GM12878 (cell line): ENCODE results near the gene PSMA8. TPM values are rescaled to one million over a fixed set of nuclear protein-coding genes. Genes with fewer than 3 reads are reported as not detected.
A peak's percentile ranks its signal among the peaks of the same experiment; 100 is the strongest.

Source experiments
- ASH2L ChIP-seq: fragments of 300-600, 200-600 bp; sonication (generic); IDR thresholded peaks from 2 replicates; pipeline ENCODE4 v1.6.1; 2017; ENCODE audit warnings: low read depth, mild to moderate bottlenecking, borderline replicate concordance
- BMI1 ChIP-seq: fragments of 450-650 bp; IDR thresholded peaks from 2 replicates; pipeline ENCODE4 v1.6.1; 2016; ENCODE audit warnings: mild to moderate bottlenecking, moderate library complexity, borderline replicate concordance
- CHD1 ChIP-seq: IDR thresholded peaks from 2 replicates; pipeline ENCODE4 v1.6.1; 2012; ENCODE audit warnings: low read depth, low read length, improper control_type of control experiment
- CHD2 ChIP-seq: IDR thresholded peaks from 2 replicates; pipeline ENCODE4 v1.6.1; 2011; ENCODE audit warnings: low read depth, low read length, improper control_type of control experiment, borderline replicate concordance
- E2F4 ChIP-seq: IDR thresholded peaks from 2 replicates; pipeline ENCODE4 v1.6.1; 2012; ENCODE audit warnings: low read depth, low read length, improper control_type of control experiment
- EP300 ChIP-seq, 2 experiments: fragments of 150-350 bp in 1 of 2; IDR thresholded peaks; 2 replicates each; pipeline ENCODE4 v1.6.1; 2011 to 2012; ENCODE audit warnings: low read depth in 2 of 2, low read length in 2 of 2, borderline replicate concordance in 1 of 2, improper control_type of control experiment in 1 of 2, inconsistent platforms in 1 of 2; ENCODE audit not compliant: control insufficient read depth in 1 of 2
- FOS ChIP-seq: IDR thresholded peaks from 3 replicates; pipeline ENCODE4 v1.6.1; 2011; ENCODE audit warnings: borderline replicate concordance; ENCODE audit not compliant: insufficient read length; ENCODE audit errors: extremely low read depth
- GATAD2B ChIP-seq: fragments of 450-650 bp; conservative IDR thresholded peaks from 2 replicates; pipeline ENCODE4 v1.6.1; 2017; ENCODE audit warnings: low read depth, mild to moderate bottlenecking, moderate library complexity
- MYB ChIP-seq: fragments of 150-350 bp; IDR thresholded peaks from 2 replicates; pipeline ENCODE4 v1.6.1; 2014; ENCODE audit warnings: mild to moderate bottlenecking, low read depth, low read length, borderline replicate concordance
- MYC ChIP-seq: IDR thresholded peaks from 2 replicates; pipeline ENCODE4 v1.6.1; 2011; ENCODE audit warnings: mild to moderate bottlenecking, low read length, moderate library complexity, inconsistent platforms; ENCODE audit not compliant: insufficient read depth, insufficient replicate concordance, insufficient read length, severe bottlenecking
- POLR2AphosphoS5 ChIP-seq: IDR thresholded peaks from 2 replicates; pipeline ENCODE4 v1.6.1; 2011; ENCODE audit warnings: mild to moderate bottlenecking, low read length, inconsistent platforms
- RAD21 ChIP-seq: IDR thresholded peaks from 2 replicates; pipeline ENCODE4 v1.6.1; 2011; ENCODE audit warnings: mild to moderate bottlenecking, low read depth, low read length, moderate library complexity; ENCODE audit not compliant: insufficient read depth
- SMAD5 ChIP-seq: IDR thresholded peaks from 2 replicates; pipeline ENCODE4 v1.6.1; 2016; ENCODE audit warnings: antibody characterized with exemption, low read depth
- SUZ12 ChIP-seq: fragments of 200-600 bp; sonication (generic); IDR thresholded peaks from one replicate; pipeline ENCODE4 v1.6.1; 2018; ENCODE audit warnings: antibody characterized with exemption, mild to moderate bottlenecking; ENCODE audit not compliant: unreplicated experiment
- TAF1 ChIP-seq: IDR thresholded peaks from 2 replicates; pipeline ENCODE4 v1.6.1; 2011; ENCODE audit warnings: mild to moderate bottlenecking, low read depth, low read length, borderline replicate concordance
- TCF12 ChIP-seq: IDR thresholded peaks from 2 replicates; pipeline ENCODE4 v1.6.1; 2011; ENCODE audit warnings: low read depth, mild to moderate bottlenecking, low read length
- TCF7 ChIP-seq: IDR thresholded peaks from 2 replicates; pipeline ENCODE4 v1.6.1; 2014; ENCODE audit warnings: antibody characterized with exemption, borderline replicate concordance
- YY1 ChIP-seq: IDR thresholded peaks from 2 replicates; pipeline ENCODE4 v1.6.1; 2011; ENCODE audit warnings: low read depth, mild to moderate bottlenecking, low read length
- ZNF217 ChIP-seq: fragments of 450-650 bp; IDR thresholded peaks from 2 replicates; pipeline ENCODE4 v1.6.1; 2017; ENCODE audit warnings: antibody characterized with exemption, mild to moderate bottlenecking
- ZNF24 ChIP-seq: fragments of 450-650 bp; IDR thresholded peaks from 2 replicates; pipeline ENCODE4 v1.6.1; 2017; ENCODE audit warnings: antibody characterized with exemption, mild to moderate bottlenecking
- ZSCAN29 ChIP-seq: fragments of 450-650 bp; IDR thresholded peaks from 2 replicates; pipeline ENCODE4 v1.6.1; 2017; ENCODE audit warnings: mild to moderate bottlenecking, moderate library complexity
- polyA plus RNA-seq, 11 experiments: library from polyadenylated mRNA; depleted of rRNA in 4 of 11; unstranded in 6 of 11; stranded (reverse) in 5 of 11; fragments of >200 nt; fragmentation: Nextera tagmentation in 4 of 11; fragmentation: Illumina TruSeq in 1 of 11; extraction: Ambion mirVana in 4 of 11; extraction: Trizol in 1 of 11; gene quantifications; 1 replicate in 1 of 11; 2 replicates in 10 of 11; pipeline versions ENCODE4 v1.2.1 to v1.2.3, GENCODE V29; 2011 to 2016; ENCODE audit warnings: inconsistent platforms in 2 of 11, missing spikeins in 2 of 11, low read depth in 1 of 11
- total RNA-seq, 4 experiments: library from RNA; depleted of rRNA in 3 of 4; stranded (reverse); fragments of >200 nt in 3 of 4; fragmentation: Illumina TruSeq in 1 of 4; extraction: Trizol in 1 of 4; gene quantifications; 2 replicates each; pipeline versions ENCODE4 v1.2.1 to v1.2.3, GENCODE V29; 2013 to 2021
- TF ChIP-seq, protein P1 (sequence below): fragments of 150-350 bp; IDR thresholded peaks from 2 replicates; pipeline ENCODE4 v1.6.1; 2016; ENCODE audit warnings: low read depth, low read length
- TF ChIP-seq, protein P2 (sequence below): IDR thresholded peaks from 2 replicates; pipeline ENCODE4 v1.6.1; 2011; ENCODE audit warnings: mild to moderate bottlenecking, low read depth, low read length, moderate library complexity; ENCODE audit not compliant: insufficient replicate concordance
- TF ChIP-seq, protein P3 (sequence below): IDR thresholded peaks from 2 replicates; pipeline ENCODE4 v1.6.1; 2012; ENCODE audit warnings: low read depth, low read length, improper control_type of control experiment

Gene PSMA8
- total and polyA plus RNA-seq, 10 of the 15 experiments (the other 5 are each of a cell fraction or from before 2014, with no cell fraction given), result 0.07 to 0.15 (median 0.09) TPM; not detected in 6

DNA sequence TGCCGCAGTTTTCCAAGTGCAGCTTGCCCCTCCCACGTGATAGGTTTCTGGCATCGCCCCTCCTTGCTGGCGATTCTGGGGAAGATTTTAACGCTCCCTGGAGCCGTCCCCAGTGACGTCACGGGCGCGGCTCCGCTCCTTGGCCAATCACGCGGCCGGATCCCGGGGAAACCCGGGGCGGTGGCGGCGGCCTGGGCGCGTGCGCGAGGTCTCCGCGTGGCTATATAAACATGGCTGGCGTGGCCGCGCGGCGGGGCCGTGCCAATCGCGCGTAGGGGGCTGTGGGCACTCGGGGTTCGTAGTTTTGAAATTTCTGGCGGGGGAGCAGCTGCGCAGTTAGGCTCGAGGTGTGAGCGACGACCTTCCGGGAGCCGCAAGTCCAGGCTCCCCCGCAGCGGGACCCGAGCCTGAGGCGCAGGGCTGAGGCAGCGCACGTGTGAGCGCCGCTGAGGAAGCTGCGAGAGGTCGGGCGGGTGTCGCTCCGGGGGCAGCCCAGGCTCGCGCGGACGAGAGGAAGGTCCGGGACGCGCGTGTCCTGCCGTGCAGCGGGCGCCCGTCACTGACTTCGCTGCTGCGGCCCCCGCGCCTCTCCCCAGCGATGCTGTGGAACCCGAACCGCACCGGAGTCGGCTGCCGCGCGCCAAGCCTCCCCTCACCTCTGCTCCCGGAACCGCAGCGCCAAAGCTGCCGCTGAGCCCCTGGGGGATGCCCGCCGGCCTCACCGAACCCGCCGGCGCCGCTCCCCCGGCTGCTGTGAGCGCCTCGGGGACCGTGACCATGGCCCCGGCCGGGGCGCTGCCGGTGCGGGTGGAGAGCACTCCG, 92.8 kb downstream of the PSMA8 start, which contains the start of gene TAF4B (continued):
- TF ChIP-seq ZNF217, result no peak; the same call in 1 of the 2 replicates
- 0 out of 2 replicates have a peak, but pooled peaks have one; percentile 39 for TF ChIP-seq SMAD5
- TF ChIP-seq GATAD2B, result peak; percentile 80
- peak; percentile 77 for TF ChIP-seq E2F4
- no peak for TF ChIP-seq EP300 (IDR thresholded peaks at IDR 0.05; ENCODE audit: borderline replicate concordance in 1 of 2, control insufficient read depth in 1 of 2, low read depth in 2 of 2, low read length in 2 of 2)
- TF ChIP-seq, protein P1, sequence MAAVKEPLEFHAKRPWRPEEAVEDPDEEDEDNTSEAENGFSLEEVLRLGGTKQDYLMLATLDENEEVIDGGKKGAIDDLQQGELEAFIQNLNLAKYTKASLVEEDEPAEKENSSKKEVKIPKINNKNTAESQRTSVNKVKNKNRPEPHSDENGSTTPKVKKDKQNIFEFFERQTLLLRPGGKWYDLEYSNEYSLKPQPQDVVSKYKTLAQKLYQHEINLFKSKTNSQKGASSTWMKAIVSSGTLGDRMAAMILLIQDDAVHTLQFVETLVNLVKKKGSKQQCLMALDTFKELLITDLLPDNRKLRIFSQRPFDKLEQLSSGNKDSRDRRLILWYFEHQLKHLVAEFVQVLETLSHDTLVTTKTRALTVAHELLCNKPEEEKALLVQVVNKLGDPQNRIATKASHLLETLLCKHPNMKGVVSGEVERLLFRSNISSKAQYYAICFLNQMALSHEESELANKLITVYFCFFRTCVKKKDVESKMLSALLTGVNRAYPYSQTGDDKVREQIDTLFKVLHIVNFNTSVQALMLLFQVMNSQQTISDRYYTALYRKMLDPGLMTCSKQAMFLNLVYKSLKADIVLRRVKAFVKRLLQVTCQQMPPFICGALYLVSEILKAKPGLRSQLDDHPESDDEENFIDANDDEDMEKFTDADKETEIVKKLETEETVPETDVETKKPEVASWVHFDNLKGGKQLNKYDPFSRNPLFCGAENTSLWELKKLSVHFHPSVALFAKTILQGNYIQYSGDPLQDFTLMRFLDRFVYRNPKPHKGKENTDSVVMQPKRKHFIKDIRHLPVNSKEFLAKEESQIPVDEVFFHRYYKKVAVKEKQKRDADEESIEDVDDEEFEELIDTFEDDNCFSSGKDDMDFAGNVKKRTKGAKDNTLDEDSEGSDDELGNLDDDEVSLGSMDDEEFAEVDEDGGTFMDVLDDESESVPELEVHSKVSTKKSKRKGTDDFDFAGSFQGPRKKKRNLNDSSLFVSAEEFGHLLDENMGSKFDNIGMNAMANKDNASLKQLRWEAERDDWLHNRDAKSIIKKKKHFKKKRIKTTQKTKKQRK, result no peak
- no peak for TF ChIP-seq FOS
- TF ChIP-seq BMI1, result no peak
- TF ChIP-seq MYC, result peak; percentile 85
- TF ChIP-seq RAD21, result no peak
- peak; percentile 75; the same call in 1 of the 2 replicates for TF ChIP-seq ASH2L
- no peak for TF ChIP-seq MYB
- TF ChIP-seq, protein P2, sequence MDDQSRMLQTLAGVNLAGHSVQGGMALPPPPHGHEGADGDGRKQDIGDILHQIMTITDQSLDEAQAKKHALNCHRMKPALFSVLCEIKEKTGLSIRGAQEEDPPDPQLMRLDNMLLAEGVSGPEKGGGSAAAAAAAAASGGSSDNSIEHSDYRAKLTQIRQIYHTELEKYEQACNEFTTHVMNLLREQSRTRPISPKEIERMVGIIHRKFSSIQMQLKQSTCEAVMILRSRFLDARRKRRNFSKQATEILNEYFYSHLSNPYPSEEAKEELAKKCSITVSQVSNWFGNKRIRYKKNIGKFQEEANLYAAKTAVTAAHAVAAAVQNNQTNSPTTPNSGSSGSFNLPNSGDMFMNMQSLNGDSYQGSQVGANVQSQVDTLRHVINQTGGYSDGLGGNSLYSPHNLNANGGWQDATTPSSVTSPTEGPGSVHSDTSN, result no peak
- peak; percentile 85 for TF ChIP-seq POLR2AphosphoS5
- TF ChIP-seq, protein P3, sequence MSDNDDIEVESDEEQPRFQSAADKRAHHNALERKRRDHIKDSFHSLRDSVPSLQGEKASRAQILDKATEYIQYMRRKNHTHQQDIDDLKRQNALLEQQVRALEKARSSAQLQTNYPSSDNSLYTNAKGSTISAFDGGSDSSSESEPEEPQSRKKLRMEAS, result peak; percentile 98
- no peak for TF ChIP-seq CHD1
- no peak for TF ChIP-seq TCF7
- TF ChIP-seq ZSCAN29, result no peak
- no peak for TF ChIP-seq SUZ12
- peak; percentile 47; the same call in 1 of the 2 replicates for TF ChIP-seq TCF12
- TF ChIP-seq YY1, result peak; percentile 90
- TF ChIP-seq CHD2, result no peak; the same call in 1 of the 2 replicates
- 0 out of 2 replicates have a peak, but pooled peaks have one; percentile 10 for TF ChIP-seq ZNF24
- TF ChIP-seq TAF1, result peak; percentile 62; the same call in 1 of the 2 replicates
